Dendritic cell treated with granulocyte-macrophage colony-stimulating factor and Interleukin-4, amounts not matched to agents 40 ng/mL and 50 ng/mL, for 4 days (primary cell): Measurements from ENCODE around the gene TTLL10.

Experiments
- H3K27ac Mint-ChIP-seq: one replicate; pipeline ENCODE4 v1.8.0; 2022; ENCODE audit warnings: mild to moderate bottlenecking, mixed read lengths
- H3K27me3 Mint-ChIP-seq: one replicate; pipeline ENCODE4 v1.8.0; 2022; ENCODE audit warnings: mild to moderate bottlenecking, mixed read lengths
- H3K36me3 Mint-ChIP-seq: one replicate; pipeline ENCODE4 v1.8.0; 2022; ENCODE audit warnings: low read depth, mixed read lengths
- H3K4me1 Mint-ChIP-seq: one replicate; pipeline ENCODE4 v1.8.0; 2022; ENCODE audit warnings: low read depth, mixed read lengths
- H3K4me3 Mint-ChIP-seq: one replicate; pipeline ENCODE4 v1.8.0; 2022; ENCODE audit warnings: mild to moderate bottlenecking, moderate library complexity, mixed read lengths
- H3K9me3 Mint-ChIP-seq: one replicate; pipeline ENCODE4 v1.8.0; 2022; ENCODE audit warnings: mixed read lengths
- intact Hi-C: fragments of 100-400 bp; cut with micrococcal nuclease; formaldehyde crosslinking; loops from one replicate; pipeline ENCODE4 v1.15.0; 2022

TTLL10 gene

GRCh38 chr1:1215080-1215676 lies 41.5 kb downstream of the TTLL10 start:
- peaks cover 32% of the 10 kb centered on the region for H3K4me1 Mint-ChIP-seq
- no peak overlapping the region for H3K4me3 Mint-ChIP-seq
- H3K9me3 Mint-ChIP-seq = no peaks in the 10 kb centered on the region
- peaks cover 61% of the 10 kb centered on the region for H3K36me3 Mint-ChIP-seq
- intact Hi-C loops = no loop called here
- no peak overlapping the region for H3K27ac Mint-ChIP-seq
- peaks cover 33% of the 10 kb centered on the region for H3K27me3 Mint-ChIP-seq

DNA sequence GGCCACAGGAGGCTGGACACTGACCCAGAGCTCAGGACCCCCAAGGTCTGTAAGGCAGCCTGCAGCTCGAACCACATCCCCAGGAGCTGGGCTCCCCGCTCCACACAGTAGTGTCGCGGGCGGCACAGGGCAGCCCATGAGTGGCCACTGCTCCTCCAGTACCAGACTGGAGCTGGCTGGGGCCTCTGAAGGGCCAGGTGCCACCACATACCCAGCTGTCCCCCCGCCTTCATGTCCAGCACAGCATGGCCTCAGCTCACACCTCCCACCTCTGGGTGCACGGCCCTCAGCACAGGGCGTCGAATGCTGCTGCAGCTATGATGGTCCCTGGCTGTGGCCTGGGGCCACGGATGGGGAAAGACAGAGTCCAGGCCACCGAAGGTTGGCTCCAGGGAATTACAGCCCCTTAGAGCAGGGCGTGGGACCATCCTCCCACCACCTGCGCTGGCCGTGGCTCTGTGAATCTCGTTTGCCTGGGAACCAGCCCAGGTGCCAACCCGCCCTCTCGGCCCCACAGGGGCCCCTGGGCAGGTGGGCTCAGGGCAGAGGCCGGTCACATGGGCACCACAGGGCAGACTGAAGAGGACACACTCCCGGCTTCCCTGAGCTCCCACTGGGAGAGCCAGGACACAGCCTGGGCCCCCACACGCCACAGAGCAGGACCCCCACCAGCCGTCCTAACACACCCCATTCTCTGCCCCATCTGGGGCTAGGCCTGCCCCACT lies 42.4 kb downstream of the TTLL10 start:
- Mint-ChIP-seq H3K9me3 (no peaks in the 10 kb centered on the region), H3K27ac (no peak overlapping the region), H3K36me3 (peaks cover 67% of the 10 kb centered on the region), H3K4me1 (peaks cover 28% of the 10 kb centered on the region), H3K27me3 (peaks cover 27% of the 10 kb centered on the region), H3K4me3 (no peak overlapping the region)
- intact Hi-C loops = no loop called here

DNA sequence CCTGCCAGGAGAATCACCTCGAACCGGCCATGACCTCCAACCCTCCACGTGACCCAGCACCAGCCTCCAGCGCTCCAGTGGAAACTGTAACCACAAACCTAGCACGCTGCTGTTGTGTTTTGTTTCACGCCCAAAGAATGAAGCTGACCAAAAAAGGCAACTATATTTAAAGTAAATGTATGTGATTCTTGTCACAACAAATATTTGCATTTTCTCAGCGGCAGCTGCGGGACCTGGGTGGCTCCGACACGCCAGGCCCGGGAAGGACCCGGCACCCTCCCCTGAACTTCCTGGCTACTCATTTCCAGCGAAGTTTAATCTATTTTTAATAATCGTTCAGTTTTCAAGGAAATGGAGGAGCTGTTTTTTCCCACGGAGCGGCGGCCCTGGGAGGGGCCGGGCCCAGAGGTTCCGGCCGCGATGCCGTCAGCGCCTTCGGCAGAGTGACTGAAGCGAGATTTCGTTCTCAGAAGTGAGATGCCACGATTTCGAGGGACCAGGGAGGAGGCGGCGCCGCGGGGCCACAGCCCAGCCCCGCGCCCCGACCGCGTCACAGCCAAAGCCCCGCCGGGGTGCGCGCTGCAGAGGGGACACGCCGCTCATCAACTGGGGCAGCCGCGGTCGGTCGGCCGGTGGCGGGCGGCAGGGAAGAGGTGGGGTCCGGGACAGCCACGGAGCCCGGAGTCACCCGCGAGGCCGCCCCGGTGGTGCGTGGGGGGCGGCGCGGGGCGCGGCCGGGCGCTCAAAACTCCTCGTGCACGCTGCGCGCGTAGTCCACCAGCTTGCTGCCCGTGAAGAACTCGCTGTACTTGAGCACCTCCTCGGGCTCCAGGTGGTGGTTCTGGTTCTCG lies 43.3 kb downstream of the TTLL10 start:
- Mint-ChIP-seq H3K27me3 (peaks cover 21% of the 10 kb centered on the region), H3K9me3 (no peaks in the 10 kb centered on the region), H3K27ac (no peak overlapping the region), H3K36me3 (peaks cover 73% of the 10 kb centered on the region), H3K4me3 (no peak overlapping the region), H3K4me1 (peaks cover 25% of the 10 kb centered on the region)
- intact Hi-C loops = no loop called here

DNA sequence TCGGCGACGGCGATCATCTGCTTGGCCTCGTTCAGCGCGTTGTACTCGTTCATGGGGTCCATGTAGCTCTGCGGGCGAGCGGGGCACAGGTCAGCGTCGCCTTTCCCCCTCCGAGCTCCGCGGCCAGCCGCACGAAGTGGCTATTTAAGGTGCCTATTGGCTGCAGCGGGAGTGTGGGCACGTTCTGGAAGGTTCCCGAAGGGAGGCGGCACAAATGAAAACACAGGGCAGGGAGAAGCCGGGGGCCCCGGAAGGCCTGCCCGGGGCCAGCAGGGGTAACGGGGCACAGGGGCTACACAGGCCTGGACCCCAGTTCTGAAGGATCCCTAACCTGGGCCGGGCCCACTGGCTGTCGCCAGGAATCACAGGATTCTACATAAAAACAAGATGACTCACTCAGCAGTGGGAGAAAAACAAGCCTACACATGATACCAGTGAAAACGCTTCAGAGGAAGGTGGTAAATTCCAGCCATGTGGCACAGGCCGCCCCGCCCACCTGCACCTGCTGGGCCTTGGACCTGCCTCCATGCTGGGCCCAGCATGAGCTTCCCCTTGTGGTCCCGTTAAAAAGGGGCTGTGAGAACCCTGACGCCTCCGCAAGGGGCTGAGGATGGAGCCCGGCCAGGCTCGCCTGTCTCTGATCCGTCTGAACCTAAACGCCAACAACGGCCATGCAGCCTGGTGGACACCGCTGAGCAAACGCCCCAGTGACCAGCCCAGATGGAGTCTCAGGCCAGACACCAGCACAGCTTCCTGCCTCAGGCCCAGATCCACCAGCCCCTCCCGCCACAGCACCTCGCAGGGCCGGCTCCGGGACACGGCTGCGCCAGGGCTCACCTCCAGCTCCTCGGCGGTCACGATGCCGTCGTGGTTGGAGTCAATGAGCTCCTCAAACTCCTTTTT lies 44.2 kb downstream of the TTLL10 start:
- intact Hi-C loops = no loop called here
- H3K9me3 Mint-ChIP-seq = no peaks in the 10 kb centered on the region
- peaks cover 13% of the 10 kb centered on the region for H3K27me3 Mint-ChIP-seq
- no peak overlapping the region for H3K27ac Mint-ChIP-seq
- no peak overlapping the region for H3K4me3 Mint-ChIP-seq
- H3K4me1 Mint-ChIP-seq = peaks cover 25% of the 10 kb centered on the region
- H3K36me3 Mint-ChIP-seq = peaks cover 82% of the 10 kb centered on the region

DNA sequence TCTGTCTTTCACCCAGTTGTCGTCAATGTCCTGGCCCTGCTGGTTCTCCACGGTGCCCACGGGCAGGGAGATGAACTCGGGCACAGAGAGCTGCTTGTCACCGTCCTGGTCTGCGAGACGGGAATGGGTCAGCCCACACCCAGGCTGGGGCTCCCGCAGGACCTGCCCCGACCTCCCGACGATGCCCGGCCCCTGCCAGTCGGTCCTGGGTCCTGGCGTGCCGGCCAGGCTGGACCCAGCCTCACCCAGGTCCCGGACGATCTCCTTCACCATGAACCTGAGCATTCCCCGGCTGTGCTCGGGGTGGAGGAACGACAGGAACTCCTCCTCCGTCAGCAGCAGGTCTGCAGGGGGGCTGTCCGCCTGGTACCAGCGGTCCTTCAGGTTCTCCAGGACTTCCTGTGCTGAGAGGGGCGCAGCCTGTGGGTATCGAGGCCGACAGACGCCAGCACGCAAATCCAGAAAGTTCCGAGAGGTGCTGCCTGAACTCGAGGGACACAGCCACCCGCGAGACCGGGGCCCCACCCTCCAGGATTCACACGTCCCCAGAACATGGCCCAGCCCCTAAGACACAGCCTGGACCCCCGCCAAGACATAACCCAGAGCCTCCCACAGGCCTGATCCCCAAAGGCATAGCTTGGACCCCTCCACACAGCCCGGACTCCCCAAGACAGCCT lies 45.0 kb downstream of the TTLL10 start:
- Mint-ChIP-seq H3K36me3 (peaks cover 89% of the 10 kb centered on the region), H3K4me1 (peaks cover 25% of the 10 kb centered on the region), H3K27ac (no peak overlapping the region), H3K27me3 (peaks cover 9% of the 10 kb centered on the region), H3K4me3 (no peak overlapping the region), H3K9me3 (no peaks in the 10 kb centered on the region)
- intact Hi-C loops = no loop called here

DNA sequence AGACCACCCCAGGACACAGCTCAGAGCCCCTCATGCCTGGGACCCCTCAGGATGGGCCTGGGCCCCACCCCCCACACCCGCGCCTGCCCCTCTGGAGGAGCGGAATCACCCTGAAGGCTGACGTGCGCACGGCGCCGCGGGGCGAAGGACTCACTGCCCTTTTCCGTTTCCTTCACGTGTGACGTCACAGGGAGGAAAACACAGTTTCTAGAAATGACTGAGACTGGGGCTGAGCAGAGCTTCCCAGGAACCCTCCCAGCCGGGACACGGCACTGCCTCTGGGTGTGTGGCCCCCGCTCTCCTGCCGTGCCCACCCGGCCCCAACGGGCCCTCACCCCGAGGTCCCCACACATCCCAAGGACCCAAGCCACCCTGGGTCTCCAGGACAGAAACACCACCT lies 45.7 kb downstream of the TTLL10 start:
- intact Hi-C loops = no loop called here
- H3K4me1 Mint-ChIP-seq = peaks cover 20% of the 10 kb centered on the region
- H3K27ac Mint-ChIP-seq = no peak overlapping the region
- peaks cover 3% of the 10 kb centered on the region for H3K27me3 Mint-ChIP-seq
- no peak overlapping the region for H3K4me3 Mint-ChIP-seq
- no peaks in the 10 kb centered on the region for H3K9me3 Mint-ChIP-seq
- peaks cover 96% of the 10 kb centered on the region for H3K36me3 Mint-ChIP-seq

DNA sequence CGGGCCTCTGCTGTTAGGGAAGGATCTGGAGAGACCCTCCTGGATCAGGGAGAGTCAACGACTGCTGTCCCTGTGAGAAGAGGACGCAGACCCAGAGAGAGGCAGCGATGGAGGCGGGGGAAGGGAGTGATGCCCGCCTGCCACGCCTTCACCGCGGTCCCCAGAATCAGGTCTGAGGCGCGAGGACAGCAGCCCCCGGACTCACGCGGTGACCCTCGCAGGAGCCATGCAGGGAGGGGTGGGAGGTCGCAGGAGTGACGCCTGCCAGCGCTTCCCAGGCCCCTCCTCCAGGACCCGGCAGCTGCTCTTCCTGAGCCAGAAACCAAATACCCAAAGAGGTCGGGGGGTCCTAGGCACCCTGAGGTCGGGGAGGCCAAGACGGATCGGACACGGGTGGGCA lies 46.5 kb downstream of the TTLL10 start:
- intact Hi-C loops = no loop called here
- Mint-ChIP-seq H3K4me1 (peaks cover 12% of the 10 kb centered on the region), H3K9me3 (no peaks in the 10 kb centered on the region), H3K4me3 (no peak overlapping the region), H3K36me3 (peaks cover 100% of the 10 kb centered on the region), H3K27me3 (no peaks in the 10 kb centered on the region), H3K27ac (no peak overlapping the region)

DNA sequence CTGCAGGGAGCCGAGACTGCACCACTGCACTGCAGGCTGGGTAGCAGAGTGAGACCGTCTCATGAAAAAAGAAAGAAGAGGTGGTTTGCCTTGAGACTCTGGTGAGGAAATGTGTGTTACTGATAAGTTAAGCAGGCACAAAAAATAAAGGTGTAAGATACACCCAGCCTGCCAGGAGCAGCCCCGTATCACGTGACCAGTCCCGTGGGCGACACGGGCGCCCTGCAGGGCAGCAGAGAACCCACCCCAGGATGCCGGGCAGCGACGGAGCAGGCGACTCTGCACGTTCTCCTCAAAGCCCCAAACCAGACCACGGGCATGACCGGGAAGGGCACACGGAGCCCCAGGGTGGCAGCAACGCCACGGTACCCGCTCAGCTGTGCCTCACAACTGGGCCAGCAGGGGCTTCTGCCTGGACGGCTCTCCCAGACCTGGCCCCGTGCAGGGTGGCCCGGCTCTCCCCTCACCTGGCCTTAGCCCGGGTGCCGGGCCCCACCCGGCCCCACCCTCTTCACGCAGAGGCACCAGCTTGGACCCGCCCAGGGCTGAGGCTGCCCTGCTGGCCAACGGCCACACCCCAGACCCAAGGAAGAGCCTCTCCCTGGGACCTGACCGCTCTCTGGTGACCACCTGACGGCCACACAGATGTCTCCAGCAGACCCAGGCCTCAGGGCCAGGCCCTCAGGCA lies 48.4 kb downstream of the TTLL10 start:
- H3K27me3 Mint-ChIP-seq = no peaks in the 10 kb centered on the region
- H3K27ac Mint-ChIP-seq = no peak overlapping the region
- H3K4me3 Mint-ChIP-seq = no peak overlapping the region
- peaks cover 100% of the 10 kb centered on the region for H3K36me3 Mint-ChIP-seq
- peaks cover 9% of the 10 kb centered on the region for H3K4me1 Mint-ChIP-seq
- intact Hi-C loops = no loop called here
- no peaks in the 10 kb centered on the region for H3K9me3 Mint-ChIP-seq

- intact Hi-C loops = no loop called here
- no peaks in the 10 kb centered on the region for H3K27me3 Mint-ChIP-seq
- no peaks in the 10 kb centered on the region for H3K9me3 Mint-ChIP-seq
- H3K4me3 Mint-ChIP-seq = no peak overlapping the region
- no peak overlapping the region for H3K27ac Mint-ChIP-seq
- peaks cover 100% of the 10 kb centered on the region for H3K36me3 Mint-ChIP-seq
- H3K4me1 Mint-ChIP-seq = peaks cover 9% of the 10 kb centered on the region
These were observed 49.0 kb downstream of the TTLL10 start for GRCh38 chr1:1222575-1223225.

DNA sequence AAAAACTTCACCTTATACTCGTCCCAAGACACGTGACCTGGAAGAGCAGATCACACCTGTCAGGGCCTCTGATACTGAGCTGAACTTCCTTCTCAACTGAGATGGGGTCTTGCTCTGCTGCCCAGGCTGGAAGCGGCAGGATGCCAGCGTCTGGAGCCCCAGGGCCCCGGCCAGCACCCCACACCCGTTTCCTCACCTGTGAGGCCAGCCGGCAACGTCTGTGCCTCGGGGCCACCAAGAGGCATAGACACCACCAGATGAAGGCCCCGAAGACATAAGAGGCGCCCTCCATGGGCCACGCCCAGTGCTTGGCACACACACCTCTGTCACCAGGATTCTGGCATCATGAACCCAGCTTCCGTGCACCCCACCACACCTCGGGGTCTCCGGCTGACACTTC lies 49.6 kb downstream of the TTLL10 start:
- intact Hi-C loops = no loop called here
- Mint-ChIP-seq H3K36me3 (peaks cover 100% of the 10 kb centered on the region), H3K4me3 (no peak overlapping the region), H3K27me3 (no peaks in the 10 kb centered on the region), H3K27ac (no peak overlapping the region), H3K4me1 (peaks cover 9% of the 10 kb centered on the region), H3K9me3 (no peaks in the 10 kb centered on the region)

GRCh38 chr1:1223891-1224290 lies 50.2 kb downstream of the TTLL10 start:
- no peaks in the 10 kb centered on the region for H3K27me3 Mint-ChIP-seq
- intact Hi-C loops = no loop called here
- no peak overlapping the region for H3K27ac Mint-ChIP-seq
- no peak overlapping the region for H3K4me3 Mint-ChIP-seq
- no peaks in the 10 kb centered on the region for H3K9me3 Mint-ChIP-seq
- H3K36me3 Mint-ChIP-seq = peaks cover 100% of the 10 kb centered on the region
- peaks cover 9% of the 10 kb centered on the region for H3K4me1 Mint-ChIP-seq

GRCh38 chr1:1225238-1225845 lies 51.7 kb downstream of the TTLL10 start:
- Mint-ChIP-seq H3K27me3 (no peaks in the 10 kb centered on the region), H3K4me1 (peaks cover 21% of the 10 kb centered on the region), H3K36me3 (peaks cover 100% of the 10 kb centered on the region), H3K27ac (no peak overlapping the region), H3K4me3 (no peak overlapping the region), H3K9me3 (no peaks in the 10 kb centered on the region)
- intact Hi-C loops = no loop called here
